HCT116 (cell line): ENCODE results near the gene DCN. TPM values are rescaled to one million over a fixed set of nuclear protein-coding genes. Genes with fewer than 3 reads are reported as not detected.

Source experiments
- ATAC-seq: fragments of 200-7000 bp; cut with Tn5 transposase; 2 replicates; pipeline ENCODE4 v1.9.1; 2020; ENCODE audit warnings: mild to moderate bottlenecking, moderate library complexity
- BruUV-seq: library from RNA; stranded (reverse); fragments of 400-500 nt; replicated peaks from 2 replicates; lab custom pipeline; 2021; lab: Mats Ljungman, UMichigan
- CTCF ChIA-PET: fragments of 300-600 bp; sonication (Branson Sonifier 250); formaldehyde crosslinking; loops from one replicate; lab custom pipeline; 2021; ENCODE audit warnings: antibody characterized with exemption; lab: Charles Lee
- POLR2A ChIA-PET: fragments of 300-600, 350-600 bp; sonication (Branson Sonifier 250); formaldehyde crosslinking; loops from one replicate; lab custom pipeline; 2021; ENCODE audit warnings: antibody characterized with exemption; lab: Charles Lee
- RAD21 ChIA-PET, 2 experiments: fragments of 300-600 bp; sonication (Branson Sonifier 250); formaldehyde crosslinking; loops; one replicate each; lab custom pipeline; 2023; ENCODE audit warnings: low total read pairs in 2 of 2; ENCODE audit not compliant: uncharacterized antibody in 2 of 2, unreplicated experiment in 2 of 2, low non-redundant PET in 1 of 2; lab: Charles Lee
- DNase-seq: peaks from one replicate; pipeline ENCODE4 v3.0.0-alpha.2; 2010; ENCODE audit warnings: low read depth, low spot score
- H2AFZ ChIP-seq: fragments of 200-600 bp; shearing (Covaris generic), sonication (generic); 2 replicates; pipeline ENCODE4 v1.6.1; 2017; ENCODE audit warnings: low read depth, mixed run types, mixed read lengths, antibody characterized with exemption, low read length; ENCODE audit not compliant: poor library complexity, severe bottlenecking
- H3K27ac ChIP-seq: 2 replicates; pipeline ENCODE4 v1.5.1; 2012; ENCODE audit warnings: low read depth, low read length
- H3K27me3 ChIP-seq: fragments of 200-600 bp; sonication (generic); 2 replicates; pipeline ENCODE4 v1.6.1; 2016; ENCODE audit warnings: mixed run types, low read length, mixed read lengths; ENCODE audit not compliant: insufficient read depth
- H3K36me3 ChIP-seq, 2 experiments: fragments of 200-500 bp in 1 of 2; fragments of 200-600 bp in 1 of 2; sonication (Bioruptor generic) in 1 of 2; sonication (generic) in 1 of 2; 2 replicates each; pipeline versions ENCODE4 v1.5.1 to v1.6.1; 2014 to 2016; ENCODE audit warnings: low read length in 2 of 2, inconsistent platforms in 1 of 2, mixed read lengths in 1 of 2, mixed run types in 1 of 2; ENCODE audit not compliant: insufficient read depth in 2 of 2, control insufficient read depth in 1 of 2
- H3K4me1 ChIP-seq, 2 experiments: fragments of 200-600 bp in 1 of 2; sonication (generic) in 1 of 2; 2 replicates each; pipeline versions ENCODE4 v1.5.1 to v1.6.1; 2012 to 2017; ENCODE audit warnings: low read length in 2 of 2, inconsistent platforms in 1 of 2, mild to moderate bottlenecking in 1 of 2, mixed read lengths in 1 of 2, mixed run types in 1 of 2, moderate library complexity in 1 of 2; ENCODE audit not compliant: insufficient read depth in 2 of 2, control insufficient read depth in 1 of 2
- H3K4me2 ChIP-seq: fragments of 200-600 bp; sonication (generic); 2 replicates; pipeline ENCODE4 v1.6.1; 2017; ENCODE audit warnings: mixed run types, low read length, mixed read lengths
- H3K4me3 ChIP-seq, 2 experiments: fragments of 200-600 bp in 1 of 2; sonication (generic) in 1 of 2; replicated peaks in 1 of 2; 2 replicates each; pipeline ENCODE4 v1.5.1; 2011 to 2016; ENCODE audit warnings: low read length in 2 of 2, control low read depth in 1 of 2, low read depth in 1 of 2, mild to moderate bottlenecking in 1 of 2, mixed read lengths in 1 of 2, mixed run types in 1 of 2
- H3K79me2 ChIP-seq: fragments of 200-600 bp; sonication (generic); 2 replicates; pipeline ENCODE4 v1.6.1; 2017; ENCODE audit warnings: mild to moderate bottlenecking, mixed run types, low read length, moderate library complexity, mixed read lengths; ENCODE audit not compliant: insufficient read depth
- H3K9ac ChIP-seq: fragments of 200-600 bp; sonication (generic); 2 replicates; pipeline ENCODE4 v1.6.1; 2016; ENCODE audit warnings: low read length, mixed read lengths
- H3K9me2 ChIP-seq: fragments of 200-600 bp; sonication (generic), shearing (Covaris generic); 2 replicates; pipeline ENCODE4 v1.6.1; 2017; ENCODE audit warnings: mixed run types, mild to moderate bottlenecking, moderate library complexity; ENCODE audit not compliant: insufficient read depth
- H3K9me3 ChIP-seq, 2 experiments: fragments of 200-500 bp in 1 of 2; fragments of 200-600 bp in 1 of 2; sonication (Bioruptor generic) in 1 of 2; sonication (generic) in 1 of 2; 2 replicates each; pipeline ENCODE4 v1.6.1; 2014 to 2017; ENCODE audit warnings: low read length in 2 of 2, mixed read lengths in 2 of 2, inconsistent platforms in 1 of 2, low read depth in 1 of 2, mild to moderate bottlenecking in 1 of 2, mixed run types in 1 of 2, moderate library complexity in 1 of 2; ENCODE audit not compliant: control insufficient read depth in 1 of 2, insufficient read depth in 1 of 2
- H4K20me1 ChIP-seq: fragments of 200-600 bp; sonication (generic), shearing (Covaris generic); 2 replicates; pipeline ENCODE4 v1.6.1; 2017; ENCODE audit warnings: mixed run types, mild to moderate bottlenecking, moderate library complexity; ENCODE audit not compliant: insufficient read depth
- CEBPB ChIP-seq: IDR thresholded peaks from 2 replicates; pipeline ENCODE4 v1.6.1; 2012; ENCODE audit warnings: low read depth
- ELF1 ChIP-seq: IDR thresholded peaks from 2 replicates; pipeline ENCODE4 v1.6.1; 2012; ENCODE audit warnings: low read depth, borderline replicate concordance
- EZH2 ChIP-seq: fragments of 200-600 bp; sonication (generic); IDR thresholded peaks from 2 replicates; pipeline ENCODE4 v1.6.1; 2017; ENCODE audit warnings: antibody characterized with exemption, mixed run types
- FOSL1 ChIP-seq: IDR thresholded peaks from 2 replicates; pipeline ENCODE4 v1.6.1; 2012; ENCODE audit warnings: low read depth
- JUND ChIP-seq: IDR thresholded peaks from 2 replicates; pipeline ENCODE4 v1.6.1; 2012
- POLR2A ChIP-seq: IDR thresholded peaks from 2 replicates; pipeline ENCODE4 v1.7.0; 2011; ENCODE audit warnings: borderline replicate concordance; ENCODE audit not compliant: insufficient read depth, insufficient read length; ENCODE audit errors: extremely low read depth
- POLR2AphosphoS5 ChIP-seq: IDR thresholded peaks from 2 replicates; pipeline ENCODE4 v1.6.1; 2011; ENCODE audit warnings: mild to moderate bottlenecking, low read depth, low read length, moderate library complexity
- SP1 ChIP-seq: IDR thresholded peaks from 2 replicates; pipeline ENCODE4 v1.6.1; 2012; ENCODE audit warnings: low read depth
- TCF7L2 ChIP-seq: IDR thresholded peaks from 2 replicates; pipeline ENCODE4 v1.7.0; 2011; ENCODE audit warnings: borderline replicate concordance, inconsistent platforms; ENCODE audit not compliant: insufficient read depth, insufficient read length; ENCODE audit errors: extremely low read depth
- ZFX ChIP-seq: fragments of 450-650 bp; IDR thresholded peaks from 2 replicates; pipeline ENCODE4 v1.6.1; 2017
- ZNF274 ChIP-seq: fragments of 200-500 bp; sonication (Bioruptor generic); IDR thresholded peaks from 2 replicates; pipeline ENCODE4 v1.6.1; 2014; ENCODE audit warnings: mild to moderate bottlenecking, low read depth, low read length, inconsistent platforms
- intact Hi-C: fragments of 100-400 bp; cut with micrococcal nuclease; formaldehyde crosslinking; loops from 2 replicates; pipeline ENCODE4 v1.10.0; 2022
- total RNA-seq: library from RNA; stranded (reverse); gene quantifications from one replicate; pipeline ENCODE4 v1.2.1, GENCODE V29; 2021; ENCODE audit not compliant: unreplicated experiment
- TF ChIP-seq, protein P1 (sequence below): IDR thresholded peaks from 2 replicates; pipeline ENCODE4 v1.6.1; 2012
- TF ChIP-seq, protein P2 (sequence below), 3 experiments: fragments of 200-600 bp in 1 of 3; sonication (generic) in 1 of 3; IDR thresholded peaks in 2 of 3; conservative IDR thresholded peaks in 1 of 3; 2 replicates each; pipeline ENCODE4 v1.5.1; 2012 to 2017; ENCODE audit warnings: low read depth in 2 of 3, low read length in 2 of 3, antibody characterized with exemption in 1 of 3, borderline replicate concordance in 1 of 3, control low read depth in 1 of 3, mild to moderate bottlenecking in 1 of 3, mixed read lengths in 1 of 3, mixed run types in 1 of 3, moderate library complexity in 1 of 3; ENCODE audit not compliant: insufficient read depth in 1 of 3
- TF ChIP-seq, protein P3 (sequence below): IDR thresholded peaks from 2 replicates; pipeline ENCODE4 v1.6.1; 2012

DCN gene
- total RNA-seq, 1 experiment from 2014 or later = 3.6 TPM

DNA sequence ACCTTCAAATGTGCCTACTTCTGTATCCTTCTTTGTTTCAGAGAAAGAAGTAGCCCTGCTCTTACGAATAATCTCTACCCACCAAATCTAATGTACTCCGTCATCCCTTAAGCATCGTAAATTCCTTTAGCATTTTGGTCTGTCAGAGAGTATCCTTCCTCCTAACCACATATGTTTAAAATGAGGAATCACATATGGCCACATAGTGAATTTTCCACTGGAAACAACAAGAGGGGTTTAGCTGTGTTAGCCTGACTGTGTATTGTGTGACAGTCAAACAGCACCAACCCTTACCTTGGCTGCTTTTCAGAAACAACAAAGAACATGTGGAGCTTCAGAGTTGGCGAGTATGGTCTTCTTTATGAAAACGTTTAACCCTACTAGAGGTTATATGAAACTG is 76.8 kb downstream of the DCN start:
- intact Hi-C loops = loop anchor here (10.0 kb wide), 1 partner anchor 219 kb away; no protein-coding TSS in a partner anchor
- ChIA-PET CTCF (no interaction called here), POLR2A (no interaction called here)
- Histone ChIP-seq H3K27me3 (no peaks in the 10 kb centered on the region), H3K27ac (no peak overlapping the region), H3K9ac (no peak overlapping the region), H3K4me3 (no peak overlapping the region), H3K9me3 (no peaks in the 10 kb centered on the region), H3K4me1 (no peaks in the 10 kb centered on the region), H3K36me3 (no peaks in the 10 kb centered on the region)
- TF ChIP-seq, protein P1, sequence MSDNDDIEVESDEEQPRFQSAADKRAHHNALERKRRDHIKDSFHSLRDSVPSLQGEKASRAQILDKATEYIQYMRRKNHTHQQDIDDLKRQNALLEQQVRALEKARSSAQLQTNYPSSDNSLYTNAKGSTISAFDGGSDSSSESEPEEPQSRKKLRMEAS = no peak
- no peak for TF ChIP-seq POLR2A
- no peak for TF ChIP-seq ELF1
- no peak for TF ChIP-seq CEBPB
- TF ChIP-seq, protein P2, sequence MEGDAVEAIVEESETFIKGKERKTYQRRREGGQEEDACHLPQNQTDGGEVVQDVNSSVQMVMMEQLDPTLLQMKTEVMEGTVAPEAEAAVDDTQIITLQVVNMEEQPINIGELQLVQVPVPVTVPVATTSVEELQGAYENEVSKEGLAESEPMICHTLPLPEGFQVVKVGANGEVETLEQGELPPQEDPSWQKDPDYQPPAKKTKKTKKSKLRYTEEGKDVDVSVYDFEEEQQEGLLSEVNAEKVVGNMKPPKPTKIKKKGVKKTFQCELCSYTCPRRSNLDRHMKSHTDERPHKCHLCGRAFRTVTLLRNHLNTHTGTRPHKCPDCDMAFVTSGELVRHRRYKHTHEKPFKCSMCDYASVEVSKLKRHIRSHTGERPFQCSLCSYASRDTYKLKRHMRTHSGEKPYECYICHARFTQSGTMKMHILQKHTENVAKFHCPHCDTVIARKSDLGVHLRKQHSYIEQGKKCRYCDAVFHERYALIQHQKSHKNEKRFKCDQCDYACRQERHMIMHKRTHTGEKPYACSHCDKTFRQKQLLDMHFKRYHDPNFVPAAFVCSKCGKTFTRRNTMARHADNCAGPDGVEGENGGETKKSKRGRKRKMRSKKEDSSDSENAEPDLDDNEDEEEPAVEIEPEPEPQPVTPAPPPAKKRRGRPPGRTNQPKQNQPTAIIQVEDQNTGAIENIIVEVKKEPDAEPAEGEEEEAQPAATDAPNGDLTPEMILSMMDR (IDR thresholded peaks at IDR 0.05 in 2 of 3, conservative IDR thresholded peaks at IDR 0.05 in 1 of 3; ENCODE audit: borderline replicate concordance in 1 of 3, insufficient read depth in 1 of 3, low read depth in 2 of 3, low read length in 2 of 3) = no peak
- TF ChIP-seq, all 23 proteins: peak for 0
- ATAC-seq (no peak), DNase-seq (no peak)
- no peaks in the 10 kb centered on the region for H3K79me2 ChIP-seq
- H3K4me2 ChIP-seq = no peak overlapping the region
- no peaks in the 10 kb centered on the region for H3K9me2 ChIP-seq
- RAD21 ChIA-PET = no interaction called here
- no peak overlapping the region for H2AFZ ChIP-seq
- no TSS peak for BruUV-seq
- H4K20me1 ChIP-seq = no peaks in the 10 kb centered on the region

DNA sequence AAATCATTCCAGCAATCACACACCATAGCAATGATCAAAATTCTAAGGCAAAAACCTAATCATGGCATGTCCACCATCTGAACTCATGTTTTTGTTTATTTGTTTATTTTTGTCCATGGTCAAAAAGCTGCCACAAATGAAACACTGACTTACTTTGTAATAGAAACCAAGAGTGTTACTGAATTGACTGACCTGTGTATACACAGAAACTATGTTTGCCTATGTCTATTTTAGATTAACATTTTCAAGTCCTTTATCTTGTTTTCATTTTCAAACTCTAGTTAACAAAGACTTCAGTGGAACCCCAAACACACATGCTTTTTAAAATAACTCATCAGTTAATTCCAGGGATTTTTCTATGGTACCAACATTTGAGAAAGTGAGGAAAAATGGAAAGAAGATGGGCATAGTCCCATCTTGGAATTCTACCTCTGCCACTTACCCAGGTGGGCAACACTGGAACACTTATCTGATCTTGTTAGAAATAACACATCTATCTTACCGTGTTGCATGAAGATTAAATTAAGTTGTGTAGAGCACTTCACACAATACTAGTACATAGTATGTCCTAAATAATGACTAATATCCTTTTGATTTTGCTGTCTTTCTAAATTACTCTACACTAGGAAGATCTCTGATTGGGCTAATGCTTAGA is 77.7 kb downstream of the DCN start:
- TF ChIP-seq JUND = no peak
- no peak for TF ChIP-seq EZH2
- TF ChIP-seq ZFX = no peak
- no peak for TF ChIP-seq CEBPB
- no peak for TF ChIP-seq ZNF274
- no peak for TF ChIP-seq TCF7L2
- no peak for TF ChIP-seq SP1
- TF ChIP-seq, protein P3, sequence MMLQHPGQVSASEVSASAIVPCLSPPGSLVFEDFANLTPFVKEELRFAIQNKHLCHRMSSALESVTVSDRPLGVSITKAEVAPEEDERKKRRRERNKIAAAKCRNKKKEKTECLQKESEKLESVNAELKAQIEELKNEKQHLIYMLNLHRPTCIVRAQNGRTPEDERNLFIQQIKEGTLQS = no peak
- TF ChIP-seq ELF1 = no peak
- TF ChIP-seq, protein P2 (IDR thresholded peaks at IDR 0.05 in 2 of 3, conservative IDR thresholded peaks at IDR 0.05 in 1 of 3; ENCODE audit: borderline replicate concordance in 1 of 3, insufficient read depth in 1 of 3, low read depth in 2 of 3, low read length in 2 of 3) = no peak
- TF ChIP-seq POLR2AphosphoS5 = no peak
- no peak for TF ChIP-seq FOSL1
- no peaks in the 10 kb centered on the region for H3K79me2 ChIP-seq
- no peaks in the 10 kb centered on the region for H3K9me2 ChIP-seq
- H3K27me3 ChIP-seq = no peaks in the 10 kb centered on the region
- no peak overlapping the region for H3K4me3 ChIP-seq
- intact Hi-C loops = loop anchor here (10.0 kb wide), 1 partner anchor 220 kb away; no protein-coding TSS in a partner anchor
- no peaks in the 10 kb centered on the region for H3K9me3 ChIP-seq
- no peak overlapping the region for H2AFZ ChIP-seq
- H3K4me1 ChIP-seq = no peaks in the 10 kb centered on the region
- DNase-seq (no peak), ATAC-seq (no peak)
- no peak overlapping the region for H3K27ac ChIP-seq
- RAD21 ChIA-PET = no interaction called here
- no TSS peak for BruUV-seq
- H3K4me2 ChIP-seq = no peak overlapping the region
- POLR2A ChIA-PET = no interaction called here
- no peaks in the 10 kb centered on the region for H3K36me3 ChIP-seq
- H4K20me1 ChIP-seq = no peaks in the 10 kb centered on the region
- CTCF ChIA-PET = no interaction called here
- no peak overlapping the region for H3K9ac ChIP-seq
